Cardiac muscle cell (in vitro differentiated cells and primary cell): ENCODE data around the gene TM4SF18. TPM values are rescaled to one million over a fixed set of nuclear protein-coding genes. Genes with fewer than 3 reads are reported as not detected.

Source experiments
- DNase-seq, 2 donors: peaks; one replicate each; pipeline versions ENCODE4 v3.0.0 to v3.0.0-alpha.2; 2010 to 2017; ENCODE audit warnings: low read depth in 1 of 2, low spot score in 1 of 2
- H3K27ac ChIP-seq: fragments of 200-600 bp; sonication (generic); 2 replicates; pipeline ENCODE4 v1.5.1; 2016
- H3K27me3 ChIP-seq: fragments of 200-600 bp; sonication (generic); 2 replicates; pipeline ENCODE4 v1.6.0; 2016; ENCODE audit warnings: control low read depth
- H3K36me3 ChIP-seq: fragments of 200-600 bp; sonication (generic); 2 replicates; pipeline ENCODE4 v1.5.1; 2016; ENCODE audit warnings: control low read depth
- H3K4me1 ChIP-seq: fragments of 200-600 bp; sonication (generic); 2 replicates; pipeline ENCODE4 v1.8.1; 2017; ENCODE audit warnings: low read depth, mild to moderate bottlenecking, mixed run types
- H3K4me3 ChIP-seq: fragments of 200-600 bp; sonication (generic); 2 replicates; pipeline ENCODE4 v1.5.1; 2016; ENCODE audit warnings: mild to moderate bottlenecking
- H3K9me3 ChIP-seq: fragments of 200-600 bp; sonication (generic); 2 replicates; pipeline ENCODE4 v1.5.1; 2017; ENCODE audit warnings: low read depth, mild to moderate bottlenecking, control low read depth
- polyA plus RNA-seq: library from polyadenylated mRNA; unstranded; fragments of >200 nt; fragmentation: Nextera tagmentation; extraction: Ambion mirVana; gene quantifications from 2 replicates; pipeline ENCODE4 v1.2.1, GENCODE V29; 2016
- total RNA-seq: library from RNA; depleted of rRNA; stranded (reverse); fragments of >200 nt; gene quantifications from 2 replicates; pipeline ENCODE4 v1.2.3, GENCODE V29; 2016
- TF ChIP-seq, protein P1 (sequence below): IDR thresholded peaks from 2 replicates; pipeline ENCODE4 v1.5.1; 2012; ENCODE audit warnings: low read depth, mild to moderate bottlenecking, low read length

TM4SF18 gene
- total and polyA plus RNA-seq, 2 experiments from 2014 or later, result 0.33 TPM; not detected in 1

- peaks cover 6% of the 10 kb centered on the region for H3K4me1 ChIP-seq
- no peak overlapping the region for H3K27ac ChIP-seq
- no peaks in the 10 kb centered on the region for H3K9me3 ChIP-seq
- H3K36me3 ChIP-seq, result no peaks in the 10 kb centered on the region
- H3K27me3 ChIP-seq, result no peaks in the 10 kb centered on the region
- DNase-seq, result no peak
- H3K4me3 ChIP-seq, result no peak overlapping the region
- TF ChIP-seq, protein P1, sequence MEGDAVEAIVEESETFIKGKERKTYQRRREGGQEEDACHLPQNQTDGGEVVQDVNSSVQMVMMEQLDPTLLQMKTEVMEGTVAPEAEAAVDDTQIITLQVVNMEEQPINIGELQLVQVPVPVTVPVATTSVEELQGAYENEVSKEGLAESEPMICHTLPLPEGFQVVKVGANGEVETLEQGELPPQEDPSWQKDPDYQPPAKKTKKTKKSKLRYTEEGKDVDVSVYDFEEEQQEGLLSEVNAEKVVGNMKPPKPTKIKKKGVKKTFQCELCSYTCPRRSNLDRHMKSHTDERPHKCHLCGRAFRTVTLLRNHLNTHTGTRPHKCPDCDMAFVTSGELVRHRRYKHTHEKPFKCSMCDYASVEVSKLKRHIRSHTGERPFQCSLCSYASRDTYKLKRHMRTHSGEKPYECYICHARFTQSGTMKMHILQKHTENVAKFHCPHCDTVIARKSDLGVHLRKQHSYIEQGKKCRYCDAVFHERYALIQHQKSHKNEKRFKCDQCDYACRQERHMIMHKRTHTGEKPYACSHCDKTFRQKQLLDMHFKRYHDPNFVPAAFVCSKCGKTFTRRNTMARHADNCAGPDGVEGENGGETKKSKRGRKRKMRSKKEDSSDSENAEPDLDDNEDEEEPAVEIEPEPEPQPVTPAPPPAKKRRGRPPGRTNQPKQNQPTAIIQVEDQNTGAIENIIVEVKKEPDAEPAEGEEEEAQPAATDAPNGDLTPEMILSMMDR, result no peak
These were observed 19.9 kb downstream of the TM4SF18 start for GRCh38 chr3:149313542-149313941.

- TF ChIP-seq, protein P1, result no peak
- H3K36me3 ChIP-seq, result no peaks in the 10 kb centered on the region
- peaks cover 6% of the 10 kb centered on the region for H3K4me1 ChIP-seq
- no peaks in the 10 kb centered on the region for H3K9me3 ChIP-seq
- H3K27me3 ChIP-seq, result no peaks in the 10 kb centered on the region
- no peak for DNase-seq
- H3K27ac ChIP-seq, result no peak overlapping the region
- no peak overlapping the region for H3K4me3 ChIP-seq
These were observed 22.5 kb downstream of the TM4SF18 start for GRCh38 chr3:149310796-149311534.

DNA sequence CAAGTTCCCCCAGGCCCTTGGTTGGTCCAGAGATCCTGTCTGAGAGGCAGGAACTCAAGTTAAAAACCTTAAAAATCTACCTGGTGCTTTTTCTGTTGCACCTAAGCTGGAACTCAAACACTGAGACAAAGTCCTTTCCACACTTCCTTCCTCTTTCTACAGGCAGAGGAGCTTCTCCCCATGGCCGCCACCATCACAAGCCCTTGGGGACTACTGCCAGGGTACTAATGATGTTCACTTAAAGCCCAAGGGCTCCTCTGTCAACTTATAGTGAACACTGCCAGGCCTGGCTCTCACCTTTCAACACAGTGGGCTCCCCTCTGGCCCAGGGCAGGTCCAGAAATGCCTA lies 26.0 kb downstream of the TM4SF18 start:
- no peak for DNase-seq
- H3K4me3 ChIP-seq, result no peak overlapping the region
- no peaks in the 10 kb centered on the region for H3K27me3 ChIP-seq
- H3K9me3 ChIP-seq, result no peaks in the 10 kb centered on the region
- H3K27ac ChIP-seq, result no peak overlapping the region
- no peaks in the 10 kb centered on the region for H3K36me3 ChIP-seq
- TF ChIP-seq, protein P1, result no peak
- H3K4me1 ChIP-seq, result no peaks in the 10 kb centered on the region

- TF ChIP-seq, protein P1, result no peak
- DNase-seq, result no peak
- H3K9me3 ChIP-seq, result no peaks in the 10 kb centered on the region
- H3K27ac ChIP-seq, result no peak overlapping the region
- H3K36me3 ChIP-seq, result no peaks in the 10 kb centered on the region
- no peak overlapping the region for H3K4me3 ChIP-seq
- no peaks in the 10 kb centered on the region for H3K27me3 ChIP-seq
- no peaks in the 10 kb centered on the region for H3K4me1 ChIP-seq
These were observed 26.5 kb downstream of the TM4SF18 start for GRCh38 chr3:149306751-149307434.

GRCh38 chr3:149305376-149305775 lies 28.1 kb downstream of the TM4SF18 start:
- Histone ChIP-seq H3K36me3 (no peaks in the 10 kb centered on the region), H3K27me3 (no peaks in the 10 kb centered on the region), H3K27ac (no peak overlapping the region), H3K4me1 (no peaks in the 10 kb centered on the region), H3K9me3 (no peaks in the 10 kb centered on the region), H3K4me3 (no peak overlapping the region)
- TF ChIP-seq, protein P1, result no peak
- DNase-seq, result no peak
